ENCODE measurements around the gene PBX1.
A peak's percentile ranks its signal among the peaks of the same experiment; 100 is the strongest.

PBX1 gene

GRCh38 chr1:164709541-164710278, 150.7 kb downstream of the PBX1 start:
- DNase-seq (ENCODE audit: insufficient read length, low spot score) (no peak), FAIRE-seq (peak; percentile 73)
- TF ChIP-seq, protein P1, sequence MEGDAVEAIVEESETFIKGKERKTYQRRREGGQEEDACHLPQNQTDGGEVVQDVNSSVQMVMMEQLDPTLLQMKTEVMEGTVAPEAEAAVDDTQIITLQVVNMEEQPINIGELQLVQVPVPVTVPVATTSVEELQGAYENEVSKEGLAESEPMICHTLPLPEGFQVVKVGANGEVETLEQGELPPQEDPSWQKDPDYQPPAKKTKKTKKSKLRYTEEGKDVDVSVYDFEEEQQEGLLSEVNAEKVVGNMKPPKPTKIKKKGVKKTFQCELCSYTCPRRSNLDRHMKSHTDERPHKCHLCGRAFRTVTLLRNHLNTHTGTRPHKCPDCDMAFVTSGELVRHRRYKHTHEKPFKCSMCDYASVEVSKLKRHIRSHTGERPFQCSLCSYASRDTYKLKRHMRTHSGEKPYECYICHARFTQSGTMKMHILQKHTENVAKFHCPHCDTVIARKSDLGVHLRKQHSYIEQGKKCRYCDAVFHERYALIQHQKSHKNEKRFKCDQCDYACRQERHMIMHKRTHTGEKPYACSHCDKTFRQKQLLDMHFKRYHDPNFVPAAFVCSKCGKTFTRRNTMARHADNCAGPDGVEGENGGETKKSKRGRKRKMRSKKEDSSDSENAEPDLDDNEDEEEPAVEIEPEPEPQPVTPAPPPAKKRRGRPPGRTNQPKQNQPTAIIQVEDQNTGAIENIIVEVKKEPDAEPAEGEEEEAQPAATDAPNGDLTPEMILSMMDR (IDR thresholded peaks at IDR 0.05; ENCODE audit: insufficient read depth, missing control alignments) = no peak

DNA sequence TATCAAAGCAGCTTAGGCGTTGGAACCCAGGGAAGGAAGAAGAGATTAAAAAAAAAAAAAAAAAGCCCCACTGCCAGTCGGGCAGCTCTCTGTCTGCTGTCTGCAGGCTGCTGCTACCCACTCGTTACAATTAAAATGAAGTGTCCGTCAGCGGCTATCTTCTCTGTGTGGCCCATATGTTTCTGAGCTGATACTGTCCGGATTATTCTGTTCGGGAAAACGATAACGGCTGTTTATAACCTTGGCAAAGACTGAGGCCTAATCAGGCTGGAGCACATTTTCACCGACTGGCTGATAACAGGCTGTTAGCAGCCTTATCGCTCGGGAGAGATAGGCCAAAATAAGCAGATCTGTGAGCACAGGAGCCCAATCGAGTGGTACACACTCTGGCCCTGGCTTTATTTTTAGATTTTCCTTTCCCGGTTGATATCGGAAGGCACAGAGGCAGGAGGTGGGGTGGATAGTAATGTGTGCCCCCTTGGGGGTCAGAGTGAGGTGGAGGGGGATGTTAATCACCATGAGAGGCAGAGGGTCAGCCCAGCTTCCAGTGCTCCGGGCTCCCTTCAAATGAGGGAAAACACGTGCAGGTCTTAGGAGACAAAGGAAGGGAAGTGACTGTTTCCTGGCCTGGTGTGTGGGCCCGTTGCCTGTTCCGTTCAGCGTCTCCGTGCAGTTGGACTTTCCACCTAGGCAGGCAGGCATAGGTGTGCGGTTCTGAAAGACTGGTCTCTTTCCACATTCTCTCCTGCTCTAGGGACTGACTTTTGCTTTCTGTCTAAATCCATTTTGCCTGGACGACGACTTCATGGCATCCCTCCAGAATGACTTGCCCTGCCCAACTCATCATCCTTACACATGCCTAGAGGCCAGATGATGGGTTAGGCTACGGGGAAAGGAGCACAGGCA, 153.4 kb downstream of the PBX1 start:
- peak; percentile 77 for FAIRE-seq
- TF ChIP-seq, protein P1 (IDR thresholded peaks at IDR 0.05; ENCODE audit: insufficient read depth, missing control alignments) = no peak
- DNase-seq (ENCODE audit: insufficient read length, low spot score) = peak; percentile 29

DNA sequence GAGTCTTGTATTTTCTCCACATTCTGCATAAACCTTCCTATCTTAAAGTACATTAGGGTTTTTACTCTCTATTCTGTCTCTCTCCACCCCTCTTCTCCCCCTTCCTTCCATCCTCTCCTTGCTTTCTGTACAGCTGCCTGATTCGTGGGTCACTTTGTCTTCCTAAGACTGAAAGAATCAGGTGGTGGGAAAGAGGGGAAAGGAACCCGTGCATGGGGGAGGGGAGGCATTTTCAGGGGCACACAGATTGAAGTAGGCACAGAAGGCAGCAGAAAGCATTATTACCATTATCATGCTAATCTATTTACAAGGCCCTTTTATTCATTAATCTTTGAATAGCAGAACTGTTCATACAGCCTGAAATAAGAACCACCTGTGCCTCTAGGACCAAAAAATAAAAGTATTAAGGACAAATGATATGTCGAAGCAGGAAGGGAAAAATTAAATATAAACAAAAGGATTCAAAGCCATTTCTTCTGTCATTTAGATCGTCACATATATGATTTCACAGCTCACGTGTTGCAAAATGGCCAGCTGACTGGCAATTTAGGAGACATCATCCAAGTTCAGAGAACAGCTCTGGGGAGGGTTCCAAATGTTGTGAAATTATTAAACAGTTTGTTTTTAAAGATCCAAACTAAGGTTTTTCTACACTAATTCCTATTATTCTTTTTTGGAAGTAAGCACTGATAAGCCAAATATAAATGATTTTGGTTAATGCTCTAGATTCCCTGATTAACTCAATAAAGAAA, 154.6 kb downstream of the PBX1 start:
- TF ChIP-seq, protein P1 (IDR thresholded peaks at IDR 0.05; ENCODE audit: insufficient read depth, missing control alignments) = no peak
- FAIRE-seq = no peak
- DNase-seq (ENCODE audit: insufficient read length, low spot score) = no peak

- no peak for FAIRE-seq
- TF ChIP-seq, protein P1 (IDR thresholded peaks at IDR 0.05; ENCODE audit: insufficient read depth, missing control alignments) = no peak
- no peak for DNase-seq (ENCODE audit: insufficient read length, low spot score)
These were observed 158.2 kb downstream of the PBX1 start for GRCh38 chr1:164716992-164717703.

DNA sequence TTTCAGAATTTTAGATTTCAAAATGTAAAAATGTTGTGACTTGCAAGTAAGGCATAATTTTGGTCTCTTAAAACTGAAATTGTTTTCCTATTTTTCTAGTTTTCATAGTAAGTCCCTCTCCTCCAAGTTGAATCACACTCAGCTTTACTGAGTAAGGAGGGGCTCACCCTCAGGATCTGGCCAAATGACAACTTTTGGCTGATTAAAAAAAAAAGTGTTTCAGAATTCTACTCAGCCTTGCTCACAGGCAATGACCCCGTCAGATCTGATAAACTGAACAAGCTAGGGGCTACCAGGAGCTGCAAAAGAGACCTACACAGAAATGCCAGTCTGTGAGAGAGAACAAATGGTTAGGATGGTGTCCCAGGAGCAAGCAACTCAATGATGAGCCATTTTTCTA, 159.8 kb downstream of the PBX1 start:
- DNase-seq (ENCODE audit: insufficient read length, low spot score) (no peak), FAIRE-seq (no peak)
- TF ChIP-seq, protein P1 (IDR thresholded peaks at IDR 0.05; ENCODE audit: insufficient read depth, missing control alignments) = no peak

DNA sequence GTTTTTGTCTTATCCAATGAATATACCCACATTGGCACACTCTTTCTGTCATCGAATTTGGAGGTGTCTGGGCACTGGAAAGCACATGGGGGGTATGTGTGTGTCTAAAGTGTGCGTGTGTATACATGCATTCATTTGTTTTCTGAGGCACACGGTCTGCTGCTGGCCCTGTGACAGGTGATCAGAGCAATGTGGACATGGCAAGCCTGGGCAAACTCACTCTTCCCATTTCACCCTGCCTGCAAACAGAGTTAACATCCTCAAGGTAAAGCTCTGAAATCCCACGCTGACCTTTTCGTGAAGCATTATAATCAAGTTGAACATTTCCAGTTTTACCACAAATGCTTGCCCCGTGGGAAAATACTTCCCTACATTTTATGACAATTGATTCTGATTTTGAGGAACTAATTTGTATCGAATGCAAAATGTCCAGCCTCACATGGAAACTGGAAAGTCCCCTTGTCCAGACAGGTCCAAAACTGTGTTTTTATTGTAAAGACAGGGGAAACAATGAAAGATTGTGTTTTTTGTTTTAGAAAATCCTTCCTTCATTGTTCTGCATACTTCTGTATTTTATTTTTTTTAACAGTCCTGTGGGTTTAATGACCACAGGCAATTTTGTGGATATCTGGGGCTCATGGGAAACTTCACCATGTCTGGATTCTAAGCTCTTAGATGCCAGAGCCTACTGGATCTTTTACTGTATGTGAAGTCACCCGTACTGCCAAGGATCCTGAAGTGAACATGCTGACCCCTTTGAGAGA, 160.9 kb downstream of the PBX1 start:
- TF ChIP-seq, protein P1 (IDR thresholded peaks at IDR 0.05; ENCODE audit: insufficient read depth, missing control alignments) = no peak
- DNase-seq (ENCODE audit: insufficient read length, low spot score) (no peak), FAIRE-seq (no peak)
